Tibial artery (tissue), 4 donors: Measurements from ENCODE around the gene RAB7B.

Source experiments
- DNase-seq, 2 donors: peaks; one replicate each; pipeline ENCODE4 v3.0.0-alpha.2; 2019
- H3K27ac ChIP-seq, 2 donors: fragments of 200-600 bp; sonication (generic) in 1 of 2; 1 replicate in 1 of 2; 2 replicates in 1 of 2; pipeline ENCODE4 v1.5.1; 2018 to 2019; ENCODE audit warnings: mild to moderate bottlenecking in 1 of 2
- H3K27me3 ChIP-seq, 2 donors: fragments of 200-600 bp; sonication (generic) in 1 of 2; one replicate each; pipeline versions ENCODE4 v1.5.1 to v1.6.0; 2016 to 2019
- H3K36me3 ChIP-seq, 3 donors: fragments of 200-600 bp; sonication (generic) in 2 of 3; one replicate each; pipeline ENCODE4 v1.5.1; 2016 to 2019; ENCODE audit warnings: mild to moderate bottlenecking in 2 of 3
- H3K4me1 ChIP-seq, 4 donors: fragments of 200-600 bp; sonication (generic) in 2 of 4; 1 replicate in 3 of 4; 2 replicates in 1 of 4; pipeline ENCODE4 v1.5.1; 2016 to 2019
- H3K4me3 ChIP-seq, 2 donors: fragments of 200-600 bp; sonication (generic) in 1 of 2; 1 replicate in 1 of 2; 2 replicates in 1 of 2; pipeline ENCODE4 v1.5.1; 2018 to 2019; ENCODE audit warnings: mild to moderate bottlenecking in 2 of 2
- H3K9me3 ChIP-seq, 3 donors: fragments of 200-600 bp; sonication (generic) in 1 of 3; one replicate each; pipeline ENCODE4 v1.5.1; 2016 to 2019
- CTCF ChIP-seq, 2 experiments: fragments of 200-600 bp in 1 of 2; fragments of 450-650 bp in 1 of 2; IDR thresholded peaks; one replicate each; pipeline ENCODE4 v1.5.1; 2017 to 2019; ENCODE audit warnings: antibody characterized with exemption in 2 of 2, mild to moderate bottlenecking in 1 of 2, moderate library complexity in 1 of 2
- intact Hi-C: fragments of 100-400 bp; cut with DNase I; formaldehyde crosslinking; loops from one replicate; pipeline ENCODE4 v1.15.0; 2023; ENCODE audit warnings: low total_unique reads

The RAB7B gene

GRCh38 chr1:206005778-206006180 is 2.6 kb upstream of the RAB7B start:
- no peak for TF ChIP-seq CTCF (IDR thresholded peaks at IDR 0.05)
- no peak for DNase-seq
- intact Hi-C loops: no loop called here
- no peaks in the 10 kb centered on the region for H3K36me3 ChIP-seq
- H3K4me1 ChIP-seq: peaks cover 0 to 30% (median 25%) of the 10 kb centered on the region in 4 donors
- H3K9me3 ChIP-seq: no peaks in the 10 kb centered on the region
- no peaks in the 10 kb centered on the region for H3K27me3 ChIP-seq
- no peak overlapping the region for H3K27ac ChIP-seq
- H3K4me3 ChIP-seq: no peak overlapping the region

GRCh38 chr1:206005234-206005633 is 2.0 kb upstream of the RAB7B start:
- Histone ChIP-seq H3K36me3 (no peaks in the 10 kb centered on the region), H3K27ac (no peak overlapping the region), H3K4me1 (peaks cover 0 to 33% (median 26%) of the 10 kb centered on the region in 4 donors), H3K27me3 (no peaks in the 10 kb centered on the region), H3K9me3 (no peaks in the 10 kb centered on the region), H3K4me3 (no peak overlapping the region)
- no peak for DNase-seq
- no peak for TF ChIP-seq CTCF (IDR thresholded peaks at IDR 0.05)
- intact Hi-C loops: no loop called here

GRCh38 chr1:206004826-206005225 is 1.6 kb upstream of the RAB7B start:
- no peaks in the 10 kb centered on the region for H3K36me3 ChIP-seq
- intact Hi-C loops: no loop called here
- no peak for TF ChIP-seq CTCF (IDR thresholded peaks at IDR 0.05)
- no peak for DNase-seq
- H3K4me3 ChIP-seq: no peak overlapping the region
- H3K27ac ChIP-seq: no peak overlapping the region
- no peaks in the 10 kb centered on the region for H3K9me3 ChIP-seq
- H3K4me1 ChIP-seq: peaks cover 0 to 33% (median 26%) of the 10 kb centered on the region in 4 donors
- H3K27me3 ChIP-seq: no peaks in the 10 kb centered on the region

- Histone ChIP-seq H3K9me3 (no peaks in the 10 kb centered on the region), H3K27ac (peak overlapping the region; percentile 69 to 72), H3K36me3 (no peaks in the 10 kb centered on the region), H3K27me3 (no peaks in the 10 kb centered on the region), H3K4me3 (no peak overlapping the region), H3K4me1 (peaks cover 0 to 33% (median 26%) of the 10 kb centered on the region in 4 donors)
- no peak for DNase-seq
- intact Hi-C loops: no loop called here
- no peak for TF ChIP-seq CTCF (IDR thresholded peaks at IDR 0.05)
Observed at GRCh38 chr1:206003854-206004800, 932 bp upstream of the RAB7B start.

- no peak for DNase-seq
- Histone ChIP-seq H3K4me1 (peaks cover 0 to 34% (median 29%) of the 10 kb centered on the region in 4 donors), H3K27me3 (no peaks in the 10 kb centered on the region), H3K27ac (peak overlapping the region; percentile 69 to 72), H3K4me3 (no peak overlapping the region), H3K36me3 (no peaks in the 10 kb centered on the region), H3K9me3 (no peaks in the 10 kb centered on the region)
- no peak for TF ChIP-seq CTCF (IDR thresholded peaks at IDR 0.05)
- intact Hi-C loops: no loop called here
Observed at GRCh38 chr1:206002160-206002559, 1.0 kb downstream of the RAB7B start.
